ENCODE data around the gene S100A13.
"Not testable (repeated sequence)": the region's sequence is repeated elsewhere in the genome, so short reads cannot be mapped to it uniquely, and the experiment has no call there.

Gene S100A13

DNA sequence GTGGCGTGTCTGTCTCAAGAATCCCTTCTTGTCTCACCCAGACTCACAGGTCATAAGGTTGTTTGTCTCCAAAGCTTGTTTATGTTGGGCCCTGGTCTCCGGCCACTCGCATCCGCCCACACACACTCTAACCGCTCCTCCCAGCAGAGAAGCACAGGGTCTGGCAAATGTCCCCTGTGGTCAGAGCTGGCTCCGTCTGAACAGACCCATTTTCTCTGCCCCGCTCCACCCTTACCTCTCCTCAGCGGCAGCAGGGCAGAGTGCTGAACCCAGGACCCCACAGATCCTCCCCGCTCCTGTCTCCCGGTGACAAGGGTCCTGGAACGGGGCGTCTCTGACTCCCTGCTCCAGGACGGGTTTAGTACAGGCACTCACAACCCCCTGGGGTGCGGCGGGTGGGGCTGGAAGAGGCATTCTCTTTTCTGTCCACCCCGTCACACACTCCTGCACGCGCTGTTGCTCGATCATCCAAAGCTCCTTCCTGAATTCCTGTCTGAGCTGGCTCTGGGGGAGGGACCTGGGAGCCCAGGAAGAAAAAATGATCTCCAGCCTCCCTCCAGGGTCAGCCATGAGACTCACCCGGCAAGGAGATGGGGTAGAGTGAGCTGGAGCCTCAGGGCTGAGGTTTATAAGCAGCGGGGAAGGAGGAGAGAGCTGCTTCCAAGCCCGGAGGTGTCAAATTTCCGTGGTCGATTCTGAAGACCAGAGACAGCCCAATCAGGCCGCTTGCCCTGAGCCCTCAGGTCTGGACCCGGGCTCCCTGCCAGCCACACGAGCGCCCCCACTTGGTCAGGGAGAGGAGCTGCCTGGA is at the start of gene S100A13:
Gene S100A13, minus strand, starts transcription at position 602 of the 811 bp plus-strand sequence. CDS start 1,033 bp downstream, outside the sequence.
- no peak for DNase-seq (ENCODE audit: extremely low read depth in 1 of 2, low read depth in 1 of 2)

DNA sequence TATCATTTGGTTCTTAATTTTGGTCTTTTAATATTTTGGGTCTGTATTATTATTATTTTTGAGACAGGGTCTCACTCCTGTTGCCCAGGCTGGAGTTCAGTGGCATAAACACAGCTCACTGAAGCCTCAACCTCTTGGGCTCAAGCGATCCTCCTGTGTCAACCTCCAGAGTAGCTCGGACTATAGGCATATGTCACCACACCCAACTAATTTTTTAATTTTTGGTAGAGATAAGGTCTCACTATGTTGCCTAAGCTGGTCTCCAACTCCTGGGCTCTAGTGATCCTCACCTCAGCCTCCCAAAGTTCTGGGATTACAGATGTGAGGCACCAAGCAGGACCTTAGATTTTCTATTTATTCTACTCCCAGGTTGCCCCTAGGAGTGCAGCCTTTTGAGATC is 46.2 kb upstream of the S100A13 start:
- no peak for DNase-seq (ENCODE audit: extremely low read depth in 1 of 2, low read depth in 1 of 2)

GRCh38 chr1:153671628-153672353 is 44.5 kb upstream of the S100A13 start:
- peak; percentile 26 to 39 for DNase-seq (ENCODE audit: extremely low read depth in 1 of 2, low read depth in 1 of 2)

DNA sequence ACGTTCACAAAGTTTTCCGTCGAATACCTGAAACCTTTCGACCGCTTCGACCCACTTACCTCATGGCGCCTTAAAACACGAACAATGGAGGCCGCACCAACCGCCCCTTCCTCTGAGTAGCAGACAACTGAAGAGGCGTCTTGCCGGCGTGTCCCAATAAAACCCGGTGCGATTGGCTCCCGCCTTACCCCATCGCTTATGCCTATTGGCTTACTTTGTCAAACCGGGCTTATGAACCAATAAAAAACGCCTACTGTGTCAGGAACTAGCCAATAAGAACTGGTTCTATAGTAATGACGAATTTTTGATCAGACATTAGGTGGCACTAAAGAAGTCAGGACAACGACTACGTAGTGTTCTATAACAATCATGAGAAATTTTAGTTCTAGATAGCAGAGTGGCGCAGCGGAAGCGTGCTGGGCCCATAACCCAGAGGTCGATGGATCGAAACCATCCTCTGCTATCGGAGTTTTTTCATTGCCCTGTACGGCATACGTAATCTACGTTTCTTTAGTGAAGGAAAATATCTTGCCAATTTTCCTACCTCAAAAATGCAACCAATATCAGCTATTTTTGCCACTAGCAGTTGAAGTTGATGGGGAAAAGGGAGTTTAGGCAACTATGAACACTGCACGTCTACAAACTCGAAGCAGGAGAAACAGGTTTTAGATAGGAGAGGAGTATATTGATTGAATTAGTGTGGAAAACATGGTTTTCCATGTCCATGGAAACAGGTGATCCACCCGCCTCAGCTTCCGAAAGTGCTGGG is 43.7 kb upstream of the S100A13 start, which contains the start of gene ILF2:
Gene ILF2, minus strand, starts transcription at position 135 of the 769 bp plus-strand sequence. Its CDS starts 71 bp downstream, at position 64.
- peak; percentile 87 to 96 for DNase-seq (ENCODE audit: extremely low read depth in 1 of 2, low read depth in 1 of 2)

GRCh38 chr1:153670257-153670858 is 43.1 kb upstream of the S100A13 start:
- DNase-seq (ENCODE audit: extremely low read depth in 1 of 2, low read depth in 1 of 2): no peak

DNA sequence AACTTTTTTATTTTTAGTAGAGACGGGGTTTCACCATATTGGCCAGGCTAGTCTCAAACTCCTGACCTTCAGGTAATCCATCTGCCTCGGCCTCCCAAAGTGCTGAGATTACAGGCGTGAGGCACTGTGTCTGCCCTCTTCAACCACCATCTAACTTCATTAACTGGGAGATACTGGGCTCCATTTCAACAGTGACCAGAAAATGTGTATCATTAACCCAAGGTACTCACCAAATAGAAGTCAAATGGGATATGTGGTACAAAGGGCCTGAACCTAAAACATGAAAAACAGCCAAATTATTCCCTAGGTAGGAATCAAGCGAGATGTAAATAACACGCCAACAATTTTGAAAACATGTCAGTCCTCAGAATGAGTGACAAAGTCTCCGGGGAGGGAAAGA is 42.3 kb upstream of the S100A13 start:
- no peak for DNase-seq (ENCODE audit: extremely low read depth in 1 of 2, low read depth in 1 of 2)

- DNase-seq (ENCODE audit: extremely low read depth in 1 of 2, low read depth in 1 of 2): not testable (repeated sequence)
These were observed 41.4 kb upstream of the S100A13 start for GRCh38 chr1:153668672-153669071.

- DNase-seq (ENCODE audit: extremely low read depth in 1 of 2, low read depth in 1 of 2): no peak
These were observed 40.1 kb upstream of the S100A13 start for GRCh38 chr1:153667439-153667838.

- DNase-seq (ENCODE audit: extremely low read depth in 1 of 2, low read depth in 1 of 2): no peak
These were observed 35.9 kb upstream of the S100A13 start for GRCh38 chr1:153663211-153663610.

DNA sequence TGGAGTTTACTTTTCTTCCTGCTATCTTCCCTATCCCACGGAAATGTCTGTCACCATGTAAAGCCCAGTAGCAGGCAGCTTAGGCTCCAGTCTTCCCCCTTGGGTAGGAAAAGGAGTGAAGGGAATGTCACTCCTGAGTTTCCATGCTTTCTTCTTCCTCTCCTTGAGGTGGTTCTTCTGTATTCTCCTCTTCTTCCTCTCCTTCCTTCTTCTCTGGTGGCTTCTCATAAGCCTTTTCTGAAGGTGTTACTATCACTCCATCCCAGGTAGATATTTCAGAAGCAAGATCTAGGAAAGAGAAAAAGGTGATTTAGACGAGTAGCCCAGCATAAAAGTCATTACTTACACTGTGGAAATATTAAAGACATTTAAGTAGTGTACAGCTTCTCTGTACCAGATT is 35.0 kb upstream of the S100A13 start:
- DNase-seq (ENCODE audit: extremely low read depth in 1 of 2, low read depth in 1 of 2): no peak

DNA sequence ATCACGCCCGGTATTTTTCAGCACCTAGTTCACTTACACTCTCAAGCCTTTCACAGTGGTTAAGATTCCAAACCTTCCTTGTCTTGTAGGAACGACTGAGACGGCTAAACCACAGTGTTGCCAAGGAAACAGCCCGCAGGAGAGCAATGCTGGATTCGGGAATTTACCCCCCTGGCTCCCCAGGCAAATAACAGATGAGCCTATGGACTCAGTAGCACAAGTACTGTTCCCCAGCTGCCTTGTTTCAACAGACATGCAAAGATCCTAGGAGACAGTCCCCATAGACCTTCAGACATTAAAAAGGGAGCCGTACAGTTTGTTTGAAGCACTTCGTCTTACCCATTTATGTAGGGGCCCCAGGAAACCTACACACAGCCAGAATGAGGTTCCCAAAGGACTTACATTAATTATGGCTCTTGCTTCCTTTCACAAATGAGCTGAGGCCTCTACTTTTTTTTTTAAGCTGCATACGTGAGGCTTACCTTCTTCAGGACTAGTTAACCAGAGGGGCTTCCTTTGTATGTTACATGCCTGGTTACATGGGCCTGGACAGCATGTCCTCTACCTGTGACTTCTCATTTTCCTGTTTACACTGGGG is 33.9 kb upstream of the S100A13 start:
- DNase-seq (ENCODE audit: extremely low read depth in 1 of 2, low read depth in 1 of 2): no peak

DNA sequence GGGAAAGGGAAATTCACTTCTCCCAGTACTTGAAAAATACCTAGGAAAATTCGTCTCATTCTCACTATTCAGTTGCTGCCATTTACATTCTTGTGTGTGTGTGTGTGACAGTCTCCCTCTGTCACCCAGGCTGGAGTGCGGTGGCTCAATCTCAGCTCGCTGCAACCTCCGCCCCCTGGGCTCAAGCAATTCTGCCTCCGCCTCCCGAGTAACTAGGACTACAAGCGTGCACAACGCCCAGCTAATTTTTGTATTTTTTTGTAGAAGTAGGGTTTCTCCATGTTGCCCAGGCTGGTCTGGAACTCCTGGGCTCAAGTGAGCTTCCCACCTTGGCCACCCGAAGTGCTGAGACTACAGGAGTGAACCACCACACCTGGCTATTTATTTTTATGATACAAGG is 32.4 kb upstream of the S100A13 start:
- no peak for DNase-seq (ENCODE audit: extremely low read depth in 1 of 2, low read depth in 1 of 2)

DNA sequence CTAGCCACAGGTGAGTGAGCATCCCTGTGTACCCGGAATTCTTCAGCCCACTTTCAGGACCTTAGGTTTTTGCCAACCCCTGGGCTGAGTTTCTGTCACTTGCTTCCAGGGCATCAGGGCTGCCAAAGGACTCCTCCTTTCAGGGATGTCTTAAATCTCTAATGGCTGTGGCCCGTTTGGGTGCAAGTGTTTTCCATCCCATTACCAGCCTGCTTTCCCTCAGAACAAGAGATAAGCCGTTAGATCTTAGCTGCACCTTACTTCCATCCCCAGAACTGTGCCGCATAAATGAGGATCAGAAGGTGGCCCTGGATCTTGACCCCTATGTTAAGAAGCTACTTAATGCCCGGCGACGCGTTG is 31.9 kb upstream of the S100A13 start:
- no peak for DNase-seq (ENCODE audit: extremely low read depth in 1 of 2, low read depth in 1 of 2)

- peak; percentile 83 to 88 for DNase-seq (ENCODE audit: extremely low read depth in 1 of 2, low read depth in 1 of 2)
These were observed 31.3 kb upstream of the S100A13 start, which contains the start of gene SNAPIN for GRCh38 chr1:153658400-153659174. Gene SNAPIN (plus strand): TSS chr1:153658703. CDS start chr1:153658744, 41 bp downstream.

DNA sequence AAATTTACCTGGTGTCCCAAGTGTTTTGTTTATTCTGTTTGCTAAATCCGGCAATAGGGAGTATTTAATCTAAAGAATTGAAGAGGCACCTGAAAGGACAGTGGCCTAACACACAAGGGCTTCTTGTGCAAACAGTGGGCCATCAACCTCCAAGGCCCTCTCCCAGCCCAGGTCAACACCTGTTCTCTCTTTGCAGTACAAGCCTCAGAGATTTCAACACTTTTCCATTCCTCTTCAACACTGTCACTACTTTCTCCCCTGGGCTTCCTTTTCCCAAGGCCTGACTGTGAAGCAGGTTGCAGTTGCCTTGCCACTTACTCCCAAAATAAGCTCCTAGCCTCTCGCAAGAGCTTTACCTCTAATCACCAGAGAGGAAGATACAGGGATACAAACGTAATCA is 28.0 kb upstream of the S100A13 start:
- DNase-seq (ENCODE audit: extremely low read depth in 1 of 2, low read depth in 1 of 2): no peak

DNA sequence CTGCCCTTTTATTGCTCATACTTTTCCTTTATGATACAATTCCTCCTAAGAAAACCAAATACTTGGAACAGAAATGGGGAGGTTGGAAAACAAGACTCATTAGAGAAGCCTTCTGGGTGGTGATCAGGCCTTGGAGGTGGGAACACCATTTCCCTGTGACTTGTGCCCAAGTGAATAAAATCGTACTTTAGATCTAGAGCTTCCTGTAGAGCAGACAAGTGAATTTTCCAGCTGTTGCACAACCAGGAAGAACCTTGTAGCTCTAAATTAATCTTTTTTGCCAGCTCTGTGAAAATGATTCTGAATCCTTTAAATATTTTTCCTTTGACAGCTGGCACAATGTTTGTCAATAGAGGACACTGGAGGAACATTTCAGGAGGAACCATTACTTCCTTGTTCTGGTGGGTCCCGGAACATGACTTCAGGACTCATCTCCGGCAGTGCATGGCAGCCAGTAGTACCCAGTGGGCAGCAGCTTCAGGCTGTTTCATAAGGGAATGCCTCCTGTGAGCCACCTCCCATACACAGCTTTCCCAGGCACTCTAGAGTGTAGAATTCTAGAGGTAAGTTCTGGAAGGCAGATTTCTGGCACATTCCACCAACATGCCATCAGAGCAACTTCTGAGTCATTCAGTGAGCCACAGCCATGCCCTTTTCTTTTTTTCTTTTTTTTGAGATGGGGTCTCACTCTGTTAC is 25.6 kb upstream of the S100A13 start:
- no peak for DNase-seq (ENCODE audit: extremely low read depth in 1 of 2, low read depth in 1 of 2)

DNA sequence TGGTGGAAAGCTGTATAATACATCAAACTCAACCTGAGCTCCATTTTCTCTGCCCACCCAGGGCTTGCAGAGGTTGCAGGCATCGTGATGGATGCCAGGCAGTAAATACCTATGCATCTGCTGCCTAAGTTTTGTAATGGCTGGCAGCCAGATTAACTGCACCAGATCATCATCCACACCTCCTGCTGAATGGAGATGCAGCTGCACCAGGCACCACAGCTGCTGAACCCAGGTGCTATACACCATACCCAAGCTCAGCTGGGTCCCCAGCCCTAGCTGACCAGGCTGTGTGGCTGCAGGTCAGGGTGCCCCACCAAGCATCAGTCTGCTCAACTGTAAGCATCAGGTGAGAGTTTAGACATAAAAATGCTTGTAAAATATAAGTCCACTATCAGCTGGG is 24.5 kb upstream of the S100A13 start:
- no peak for DNase-seq (ENCODE audit: extremely low read depth in 1 of 2, low read depth in 1 of 2)

- no peak for DNase-seq (ENCODE audit: extremely low read depth in 1 of 2, low read depth in 1 of 2)
These were observed 22.5 kb upstream of the S100A13 start for GRCh38 chr1:153649863-153650235.

Data from stimulated activated CD8-positive, alpha-beta memory T cell treated with anti-CD3 and anti-CD28 coated beads, Interleukin-7, amount 100 ng/mL, for 48 hours (primary cell).